A549 (cell line): Measurements from ENCODE around the gene PRKN. TPM values are rescaled to one million over a fixed set of nuclear protein-coding genes. Genes with fewer than 3 reads are reported as not detected.

Experiments
- ATAC-seq, 2 experiments: fragments of 200-7000 bp in 1 of 2; fragments of >200 bp in 1 of 2; cut with Nextera tagmentation in 1 of 2; cut with Tn5 transposase in 1 of 2; 3 replicates each; pipeline versions ENCODE4 v1.8.0 to v1.9.1; 2018 to 2020; ENCODE audit warnings: mild to moderate bottlenecking in 1 of 2, moderate library complexity in 1 of 2
- CTCF ChIA-PET: fragments of 300-600 bp; sonication (Branson Sonifier 250); formaldehyde crosslinking; extraction: SDS; loops from one replicate; lab custom pipeline; 2021; ENCODE audit warnings: antibody characterized with exemption, inconsistent platforms; lab: Yijun Ruan, JAX
- POLR2A ChIA-PET: fragments of 350-600 bp; formaldehyde crosslinking; extraction: SDS; loops from one replicate; lab custom pipeline; 2021; ENCODE audit warnings: antibody characterized with exemption, inconsistent platforms; lab: Yijun Ruan, JAX
- DNase-seq, 2 experiments: peaks; one replicate each; pipeline versions ENCODE4 v3.0.0 to v3.0.0-alpha.2; 2011 to 2016; ENCODE audit warnings: low read depth in 1 of 2, low spot score in 1 of 2
- FAIRE-seq: peaks from 2 replicates; lab custom pipeline; 2011; peaks lifted over from hg19 to GRCh38; lab: Jason Lieb, UNC
- H3K27ac ChIP-seq, 2 experiments: fragments of >200 bp; sonication (Bioruptor Twin); formaldehyde crosslinking; 3 replicates each; pipeline ENCODE4 v1.5.1; 2016 to 2017
- H3K4me1 ChIP-seq: fragments of >200 bp; sonication (Bioruptor Twin); formaldehyde crosslinking; 3 replicates; pipeline ENCODE4 v1.6.1; 2016
- H3K4me2 ChIP-seq: fragments of >200 bp; sonication (Bioruptor Twin); formaldehyde crosslinking; 3 replicates; pipeline ENCODE4 v1.6.1; 2016
- H3K4me3 ChIP-seq: fragments of >200 bp; sonication (Bioruptor Twin); formaldehyde crosslinking; 3 replicates; pipeline ENCODE4 v1.5.1; 2016
- H3K9me3 ChIP-seq: fragments of >200 bp; sonication (Bioruptor Twin); formaldehyde crosslinking; 3 replicates; pipeline ENCODE4 v1.6.1; 2016
- CBX8 ChIP-seq: fragments of 200-600 bp; sonication (generic); IDR thresholded peaks from 2 replicates; pipeline ENCODE4 v1.6.1; 2016
- CEBPB ChIP-seq, 2 experiments: fragments of >200 bp in 1 of 2; sonication (Bioruptor Twin) in 1 of 2; formaldehyde crosslinking in 1 of 2; IDR thresholded peaks; 2 replicates each; pipeline ENCODE4 v1.6.1; 2012 to 2016
- CHD4 ChIP-seq: fragments of 200-600 bp; sonication (generic); IDR thresholded peaks from 2 replicates; pipeline ENCODE4 v1.6.1; 2016; ENCODE audit warnings: antibody characterized with exemption, mild to moderate bottlenecking, borderline replicate concordance
- EHF ChIP-seq: fragments of 250-450 bp; sonication (Bioruptor Pico); IDR thresholded peaks from 2 replicates; pipeline ENCODE4 v1.5.0; 2020; ENCODE audit warnings: mild to moderate bottlenecking
- FOSL2 ChIP-seq, 2 experiments: fragments of 450-650 bp in 1 of 2; fragments of >200 bp in 1 of 2; sonication (Bioruptor Twin) in 1 of 2; formaldehyde crosslinking; IDR thresholded peaks; 2 replicates each; pipeline versions ENCODE4 v1.5.0 to v1.6.1; 2016 to 2020; ENCODE audit warnings: mild to moderate bottlenecking in 1 of 2, moderate library complexity in 1 of 2
- HES2 ChIP-seq: fragments of >200 bp; sonication (Bioruptor Twin); formaldehyde crosslinking; IDR thresholded peaks from 2 replicates; pipeline ENCODE4 v1.6.1; 2016
- HOXB5 ChIP-seq: fragments of 250-450 bp; sonication (Bioruptor Pico); IDR thresholded peaks from 2 replicates; pipeline ENCODE4 v1.5.0; 2020; ENCODE audit warnings: mild to moderate bottlenecking, moderate library complexity
- KDM5A ChIP-seq: fragments of 200-600 bp; sonication (generic); IDR thresholded peaks from 2 replicates; pipeline ENCODE4 v1.6.1; 2016; ENCODE audit warnings: antibody characterized with exemption, mild to moderate bottlenecking
- RCOR1 ChIP-seq: fragments of 150-350 bp; IDR thresholded peaks from 2 replicates; pipeline ENCODE4 v1.6.1; 2014; ENCODE audit warnings: antibody characterized with exemption, low read length, low read depth
- TFCP2L1 ChIP-seq: fragments of 250-450 bp; sonication (Bioruptor Pico); IDR thresholded peaks from 2 replicates; pipeline ENCODE4 v1.5.0; 2021; ENCODE audit warnings: mild to moderate bottlenecking
- USF2 ChIP-seq: fragments of 450-650 bp; IDR thresholded peaks from 2 replicates; pipeline ENCODE4 v1.6.1; 2014; ENCODE audit warnings: antibody characterized with exemption
- WGBS: methylation state at CpG from one replicate; pipeline ENCODE4 v1.1.6; 2017; ENCODE audit errors: missing lambda C conversion rate; 5-methylcytosine and 5-hydroxymethylcytosine counted together
- polyA plus RNA-seq, 4 experiments: library from polyadenylated mRNA; depleted of rRNA in 3 of 4; stranded (reverse); fragments of >200 nt; fragmentation: RNase III in 1 of 4; extraction: RNeasy Plus Mini Kit Qiagen cat#74134 plus additional on column Dnase treatment in 1 of 4; gene quantifications; 2 replicates in 3 of 4; 3 replicates in 1 of 4; pipeline ENCODE4 v1.2.3, GENCODE V29; 2011 to 2017

PRKN gene
- polyA plus RNA-seq, 2 of the 4 experiments (the other 2 are of a cell fraction): 0.36 to 0.39 TPM

- Histone ChIP-seq H3K4me2 (peak overlapping the region; percentile 39), H3K9me3 (no peaks in the 10 kb centered on the region), H3K4me1 (peaks cover 20% of the 10 kb centered on the region), H3K27ac (peak overlapping the region; percentile 25 to 69; a peak in 3 of 6 replicates), H3K4me3 (no peak overlapping the region)
- CTCF ChIA-PET: interaction anchor here (1.0 kb wide), 1 partner anchor 63 kb away, joined by 3 read pairs; no protein-coding TSS in a partner anchor
- POLR2A ChIA-PET: no interaction called here
- no peak for FAIRE-seq
- DNase-seq: no peak
- TF ChIP-seq CHD4 (no peak), TFCP2L1 (CRISPR knock-in tag) (no peak), HES2 (no peak), FOSL2 (IDR thresholded peaks at IDR 0.05) (no peak), FOSL2 (CRISPR knock-in tag; IDR thresholded peaks at IDR 0.05) (peak; percentile 32; the same call in 1 of the 2 replicates), KDM5A (no peak)
- TF ChIP-seq, all 56 proteins: peak for 1
- peak in 1 of 2 experiments; percentile 46; a peak in 1 of 6 replicates for ATAC-seq
- WGBS: 82% methylated on average over 16 of the region's 16 CpGs
Observed at GRCh38 chr6:161303628-161304340, 1423.8 kb downstream of the PRKN start.

GRCh38 chr6:161302949-161303348 lies 1424.6 kb downstream of the PRKN start:
- TF ChIP-seq RCOR1: no peak
- TF ChIP-seq USF2: no peak
- TF ChIP-seq CEBPB (IDR thresholded peaks at IDR 0.05): no peak
- WGBS: 48% methylated on average over 6 of the region's 6 CpGs
- ChIA-PET POLR2A (no interaction called here), CTCF (interaction anchor here (1.0 kb wide), 1 partner anchor 64 kb away, joined by 3 read pairs; no protein-coding TSS in a partner anchor)
- H3K9me3 ChIP-seq: no peaks in the 10 kb centered on the region
- H3K4me2 ChIP-seq: peak overlapping the region; percentile 39
- ATAC-seq (peak in 1 of 2 experiments; percentile 60; a peak in 3 of 6 replicates), DNase-seq (no peak), FAIRE-seq (no peak)
- peak overlapping the region; percentile 29 to 46; a peak in 2 of 6 replicates for H3K27ac ChIP-seq
- peaks cover 20% of the 10 kb centered on the region for H3K4me1 ChIP-seq
- H3K4me3 ChIP-seq: no peak overlapping the region

GRCh38 chr6:161301338-161301737 lies 1426.2 kb downstream of the PRKN start:
- ATAC-seq (no peak), DNase-seq (no peak), FAIRE-seq (no peak)
- TF ChIP-seq CHD4 (no peak), CBX8 (no peak)
- ChIA-PET CTCF (interaction anchor here (0.6 to 0.8 kb wide), 2 partner anchors 72 to 130 kb away, joined by 3 read pairs; no protein-coding TSS in a partner anchor), POLR2A (no interaction called here)
- no peak overlapping the region for H3K4me2 ChIP-seq
- H3K4me3 ChIP-seq: no peak overlapping the region
- 49% methylated on average over 2 of the region's 2 CpGs for WGBS
- H3K4me1 ChIP-seq: peaks cover 20% of the 10 kb centered on the region
- H3K27ac ChIP-seq: no peak overlapping the region
- no peaks in the 10 kb centered on the region for H3K9me3 ChIP-seq

GRCh38 chr6:161300823-161301222 lies 1426.7 kb downstream of the PRKN start:
- H3K27ac ChIP-seq: no peak overlapping the region
- no peak overlapping the region for H3K4me2 ChIP-seq
- no peak for FAIRE-seq
- TF ChIP-seq EHF (CRISPR knock-in tag) (no peak), CEBPB (IDR thresholded peaks at IDR 0.05) (0 out of 4 replicates have a peak, but pooled peaks of 1 of the 2 experiments have one; percentile 21)
- TF ChIP-seq, all 56 proteins: peak for 1
- no peak for ATAC-seq
- DNase-seq: no peak
- Histone ChIP-seq H3K9me3 (no peaks in the 10 kb centered on the region), H3K4me1 (peaks cover 20% of the 10 kb centered on the region), H3K4me3 (no peak overlapping the region)
- CTCF ChIA-PET: interaction anchor here (0.6 to 0.8 kb wide), 2 partner anchors 73 to 130 kb away, joined by 3 read pairs; no protein-coding TSS in a partner anchor
- POLR2A ChIA-PET: no interaction called here

- no peak overlapping the region for H3K27ac ChIP-seq
- no peak overlapping the region for H3K4me2 ChIP-seq
- no peak for TF ChIP-seq HOXB5 (CRISPR knock-in tag)
- ChIA-PET CTCF (no interaction called here), POLR2A (no interaction called here)
- DNase-seq (no peak), ATAC-seq (no peak), FAIRE-seq (no peak)
- H3K4me3 ChIP-seq: no peak overlapping the region
- WGBS: 69% methylated on average over 4 of the region's 4 CpGs
- no peaks in the 10 kb centered on the region for H3K9me3 ChIP-seq
- H3K4me1 ChIP-seq: peaks cover 20% of the 10 kb centered on the region
Observed at GRCh38 chr6:161299726-161300125, 1427.8 kb downstream of the PRKN start.

Other genes starting within 250 kb of the PRKN start
- gene PACRG, start 208 bp upstream of the PRKN start, polyA plus RNA-seq (2011; rRNA removed): 0.08 and 0.30 TPM in 2 replicates
- gene PACRG, start 208 bp upstream of the PRKN start, polyA plus RNA-seq (2017; fragmentation: RNase III; extraction: RNeasy Plus Mini Kit Qiagen cat#74134 plus additional on column Dnase treatment): 0.14 TPM in 1 of 3 replicates, not detected in the others